Activated naive CD4-positive, alpha-beta T cell treated with anti-CD3 and anti-CD28 coated beads, Interleukin-2, amount 50 U/mL, for 16 hours (primary cell): ENCODE results near the gene AK1.
"Not testable (repeated sequence)": the region's sequence is repeated elsewhere in the genome, so short reads cannot be mapped to it uniquely, and the experiment has no call there.

Experiments used
- DNase-seq: peaks from one replicate; pipeline ENCODE4 v3.0.0-alpha.2; 2020

Gene AK1

GRCh38 chr9:127846443-127847177, 30.9 kb downstream of the AK1 start:
- DNase-seq, result no peak

- DNase-seq, result not testable (repeated sequence)
Measured at GRCh38 chr9:127845619-127846018, 31.9 kb downstream of the AK1 start.

GRCh38 chr9:127844821-127845359, 32.6 kb downstream of the AK1 start:
- no peak for DNase-seq

GRCh38 chr9:127841087-127841835, 36.2 kb downstream of the AK1 start:
- DNase-seq, result no peak

- no peak for DNase-seq
Measured at GRCh38 chr9:127838375-127839078, 38.9 kb downstream of the AK1 start.

- no peak for DNase-seq
Measured at GRCh38 chr9:127837346-127837745, 40.1 kb downstream of the AK1 start.

- not testable (repeated sequence) for DNase-seq
Measured at GRCh38 chr9:127836561-127836960, 40.9 kb downstream of the AK1 start.

- no peak for DNase-seq
Measured at GRCh38 chr9:127835991-127836516, 41.4 kb downstream of the AK1 start.

- no peak for DNase-seq
Measured at GRCh38 chr9:127833555-127833954, 43.9 kb downstream of the AK1 start.

GRCh38 chr9:127832248-127832647, 45.2 kb downstream of the AK1 start:
- DNase-seq, result no peak

- DNase-seq, result no peak
Measured at GRCh38 chr9:127829205-127829906, 48.1 kb downstream of the AK1 start.

- DNase-seq, result no peak
Measured at GRCh38 chr9:127828262-127829031, 49.0 kb downstream of the AK1 start.

GRCh38 chr9:127826253-127826913, 51.1 kb downstream of the AK1 start:
- DNase-seq, result no peak

GRCh38 chr9:127825319-127826051, 52.0 kb downstream of the AK1 start:
- DNase-seq, result no peak

GRCh38 chr9:127822108-127822507, 55.4 kb downstream of the AK1 start:
- DNase-seq, result no peak

GRCh38 chr9:127818574-127818973, 58.9 kb downstream of the AK1 start:
- no peak for DNase-seq

- no peak for DNase-seq
Measured at GRCh38 chr9:127817881-127818434, 59.5 kb downstream of the AK1 start.

GRCh38 chr9:127816728-127817127, 60.7 kb downstream of the AK1 start:
- DNase-seq, result no peak
